K562 (cell line): ENCODE data around the gene ITPK1.

Source experiments
- COPS2 ChIP-seq: fragments of 450-650 bp; conservative IDR thresholded peaks from 2 replicates; pipeline ENCODE4 v1.6.1; 2016; ENCODE audit warnings: mild to moderate bottlenecking, moderate library complexity
- DMBX1 ChIP-seq: fragments of 250-450 bp; sonication (Bioruptor Pico); IDR thresholded peaks from 2 replicates; pipeline ENCODE4 v1.8.0; 2022; ENCODE audit warnings: inconsistent platforms, mild to moderate bottlenecking, moderate library complexity, borderline replicate concordance
- E2F4 ChIP-seq: sonication (generic); formaldehyde crosslinking; IDR thresholded peaks from 2 replicates; pipeline ENCODE4 v1.8.0; 2022; ENCODE audit warnings: mild to moderate bottlenecking, low read depth, missing genetic modification reagents
- ETV6 ChIP-seq, 3 experiments: fragments of 150-350 bp in 1 of 3; sonication (generic) in 1 of 3; formaldehyde crosslinking in 1 of 3; IDR thresholded peaks; 2 replicates each; pipeline versions ENCODE4 v1.6.1 to v1.8.0; 2014 to 2022; ENCODE audit warnings: borderline replicate concordance in 2 of 3, low read depth in 2 of 3, antibody characterized with exemption in 1 of 3, low read length in 1 of 3, mild to moderate bottlenecking in 1 of 3, missing genetic modification reagents in 1 of 3
- MYC ChIP-seq, 2 experiments: fragments of 250-450 bp in 1 of 2; sonication (Bioruptor Pico) in 1 of 2; IDR thresholded peaks; 2 replicates each; pipeline versions ENCODE4 v1.5.1 to v1.6.1; 2012 to 2021; ENCODE audit warnings: low read depth in 2 of 2, borderline replicate concordance in 1 of 2, improper control_type of control experiment in 1 of 2, low read length in 1 of 2, mild to moderate bottlenecking in 1 of 2, moderate library complexity in 1 of 2
- PHF8 ChIP-seq: fragments of 200-600 bp; sonication (generic); IDR thresholded peaks from 2 replicates; pipeline ENCODE4 v1.6.1; 2012; ENCODE audit warnings: mixed run types, mild to moderate bottlenecking, inconsistent platforms, low read length, moderate library complexity, borderline replicate concordance
- RCOR1 ChIP-seq, 2 experiments: IDR thresholded peaks; 2 replicates each; pipeline ENCODE4 v1.6.1; 2012; ENCODE audit warnings: low read depth in 2 of 2, low read length in 2 of 2, borderline replicate concordance in 1 of 2, improper control_type of control experiment in 1 of 2

GRCh38 chr14:92906420-92906819 is 209.3 kb downstream of the ITPK1 start:
- TF ChIP-seq E2F4 (CRISPR knock-in tag) (no peak), DMBX1 (CRISPR knock-in tag) (no peak), RCOR1 (IDR thresholded peaks at IDR 0.05; ENCODE audit: borderline replicate concordance in 1 of 2, low read depth in 2 of 2, low read length in 2 of 2) (no peak), ETV6 (IDR thresholded peaks at IDR 0.05; ENCODE audit: borderline replicate concordance in 1 of 2, low read depth in 2 of 2, low read length in 1 of 2) (no peak), ETV6 (CRISPR knock-in tag; IDR thresholded peaks at IDR 0.05; ENCODE audit: borderline replicate concordance) (no peak), PHF8 (no peak), MYC (IDR thresholded peaks at IDR 0.05; ENCODE audit: low read depth, low read length) (no peak), MYC (CRISPR knock-in tag; IDR thresholded peaks at IDR 0.05; ENCODE audit: borderline replicate concordance, low read depth) (no peak), COPS2 (no peak)
